GM12891 (cell line): ENCODE data around the gene BID.

Source experiments
- PAX5 ChIP-seq: IDR thresholded peaks from 2 replicates; pipeline ENCODE4 v1.6.1; 2011; ENCODE audit warnings: low read length, moderate library complexity, mild to moderate bottlenecking; ENCODE audit not compliant: insufficient read depth, severe bottlenecking
- POLR2A ChIP-seq: IDR thresholded peaks from 2 replicates; pipeline ENCODE4 v1.6.1; 2011; ENCODE audit warnings: low read depth, low read length, control low read depth
- POLR2AphosphoS5 ChIP-seq: IDR thresholded peaks from 2 replicates; pipeline ENCODE4 v1.6.1; 2011; ENCODE audit warnings: low read depth, low read length, control low read depth
- SPI1 ChIP-seq: IDR thresholded peaks from 2 replicates; pipeline ENCODE4 v1.6.1; 2011; ENCODE audit warnings: low read depth, low read length, control low read depth
- TAF1 ChIP-seq: IDR thresholded peaks from 2 replicates; pipeline ENCODE4 v1.6.1; 2011; ENCODE audit warnings: low read depth, low read length, control low read depth

DNA sequence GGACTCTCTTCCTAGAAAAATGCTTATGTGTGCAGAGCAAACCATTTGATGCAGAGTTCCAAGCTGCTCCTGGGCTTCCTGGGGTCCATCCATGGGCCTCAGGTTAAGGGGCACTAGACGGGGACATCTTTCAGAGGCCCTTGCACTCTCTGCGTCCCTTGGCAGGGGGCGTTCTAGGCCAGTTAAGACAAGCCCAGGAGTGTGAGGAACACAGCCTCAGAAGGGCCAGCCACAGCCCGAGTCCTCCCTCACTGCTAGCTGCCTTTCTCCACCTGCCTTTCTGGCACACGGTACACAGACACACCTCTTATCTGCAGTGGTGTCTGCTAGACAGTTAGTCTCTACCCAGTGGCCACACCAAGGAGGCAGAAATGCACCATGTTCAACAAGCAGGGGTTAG, 18.0 kb upstream of the BID start:
- TF ChIP-seq TAF1 (no peak), POLR2A (no peak), PAX5 (no peak), POLR2AphosphoS5 (no peak), SPI1 (no peak)
